Panc1 (cell line): ENCODE data around the gene CDYL. TPM values are rescaled to one million over a fixed set of nuclear protein-coding genes. Genes with fewer than 3 reads are reported as not detected.

Experiments used
- ATAC-seq: fragments of 200-7000 bp; cut with Tn5 transposase; 2 replicates; pipeline ENCODE4 v1.9.1; 2020; ENCODE audit warnings: mild to moderate bottlenecking, moderate library complexity
- BruUV-seq: library from RNA; stranded (reverse); fragments of 400-500 nt; replicated peaks from 2 replicates; lab custom pipeline; 2021; lab: Mats Ljungman, UMichigan
- CTCF ChIA-PET: fragments of 300-600 bp; sonication (Branson Sonifier 250); formaldehyde crosslinking; loops from one replicate; lab custom pipeline; 2022; ENCODE audit warnings: antibody characterized with exemption; lab: Charles Lee
- POLR2A ChIA-PET: fragments of 300-600 bp; sonication (Branson Sonifier 250); formaldehyde crosslinking; loops from one replicate; lab custom pipeline; 2022; ENCODE audit warnings: antibody characterized with exemption; lab: Charles Lee
- DNase-seq: peaks from one replicate; pipeline ENCODE4 v3.0.0-alpha.2; 2010; ENCODE audit warnings: low read depth, low spot score
- H3K27ac ChIP-seq: 2 replicates; pipeline ENCODE4 v1.5.1; 2011; ENCODE audit warnings: mild to moderate bottlenecking, low read length, inconsistent platforms
- H3K27me3 ChIP-seq: fragments of 200-500 bp; sonication (Bioruptor generic); 2 replicates; pipeline ENCODE4 v1.6.0; 2014; ENCODE audit warnings: low read length, inconsistent platforms; ENCODE audit not compliant: control insufficient read depth, insufficient read depth
- H3K36me3 ChIP-seq: fragments of 200-500 bp; sonication (Bioruptor generic); 2 replicates; pipeline ENCODE4 v1.5.1; 2014; ENCODE audit warnings: inconsistent platforms, mild to moderate bottlenecking, low read length, moderate library complexity; ENCODE audit not compliant: control insufficient read depth, insufficient read depth
- H3K4me1 ChIP-seq: 2 replicates; pipeline ENCODE4 v1.5.1; 2011; ENCODE audit warnings: inconsistent platforms, mild to moderate bottlenecking, low read length, moderate library complexity; ENCODE audit not compliant: control insufficient read depth, insufficient read depth
- H3K4me3 ChIP-seq, 2 experiments: 2 replicates each; pipeline ENCODE4 v1.5.1; 2011 to 2012; ENCODE audit warnings: low read depth in 2 of 2, low read length in 2 of 2, mild to moderate bottlenecking in 2 of 2, inconsistent platforms in 1 of 2, moderate library complexity in 1 of 2
- H3K9me3 ChIP-seq: fragments of 200-500 bp; sonication (Bioruptor generic); 2 replicates; pipeline ENCODE4 v1.5.1; 2014; ENCODE audit warnings: low read depth, mild to moderate bottlenecking, inconsistent platforms, low read length, moderate library complexity; ENCODE audit not compliant: control insufficient read depth, insufficient read depth
- POLR2AphosphoS5 ChIP-seq: IDR thresholded peaks from 2 replicates; pipeline ENCODE4 v1.6.1; 2012; ENCODE audit warnings: mild to moderate bottlenecking, low read depth, low read length, moderate library complexity
- SIN3A ChIP-seq: IDR thresholded peaks from 2 replicates; pipeline ENCODE4 v1.6.1; 2012; ENCODE audit warnings: low read depth, mild to moderate bottlenecking, low read length, moderate library complexity, borderline replicate concordance; ENCODE audit not compliant: insufficient read depth
- TCF7L2 ChIP-seq: IDR thresholded peaks from 2 replicates; pipeline ENCODE4 v1.6.1; 2011; ENCODE audit warnings: mild to moderate bottlenecking, low read depth, low read length, inconsistent platforms
- in situ Hi-C: cut with HindIII; loops from 2 replicates; pipeline ENCODE4 v1.10.0; 2016; ENCODE audit warnings: low sequenced_read_pairs, low pct_unique_long_range_greater_than_20kb
- intact Hi-C: fragments of 100-400 bp; cut with micrococcal nuclease; formaldehyde crosslinking; loops from one replicate; pipeline ENCODE4 v1.10.0; 2022; ENCODE audit not compliant: unreplicated experiment
- total RNA-seq: library from RNA; stranded (reverse); gene quantifications from one replicate; pipeline ENCODE4 v1.2.1, GENCODE V29; 2021; ENCODE audit not compliant: unreplicated experiment
- TF ChIP-seq, protein P1 (sequence below): fragments of 450-650 bp; IDR thresholded peaks from 2 replicates; pipeline ENCODE4 v1.5.1; 2017; ENCODE audit warnings: mild to moderate bottlenecking
- TF ChIP-seq, protein P2 (sequence below), 2 experiments: IDR thresholded peaks; 2 replicates each; pipeline ENCODE4 v1.6.1; 2011 to 2012; ENCODE audit warnings: low read depth in 2 of 2, control low read depth in 1 of 2, low read length in 1 of 2, mild to moderate bottlenecking in 1 of 2, moderate library complexity in 1 of 2; ENCODE audit not compliant: insufficient read depth in 1 of 2

CDYL gene
- total RNA-seq, 1 experiment from 2014 or later: 61.4 TPM

DNA sequence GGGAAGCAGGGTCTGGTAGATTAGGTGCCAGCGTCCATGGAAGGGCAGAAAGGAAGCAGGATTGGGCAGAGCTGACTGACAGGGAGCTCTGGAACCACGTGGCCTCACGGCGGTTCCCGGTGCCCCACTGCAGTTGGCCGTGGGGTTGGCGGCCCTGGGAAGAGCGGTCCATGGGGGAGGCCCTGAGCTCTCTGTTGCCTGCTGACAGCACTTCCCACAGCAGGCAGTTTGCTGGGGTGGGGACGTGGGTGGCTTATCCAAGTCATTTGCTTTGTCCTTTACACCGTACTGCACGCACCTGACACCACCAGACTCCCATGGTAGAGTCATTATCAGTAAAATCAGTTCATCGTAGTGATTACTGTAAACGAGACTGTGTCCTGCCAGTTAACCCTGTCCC, 171.5 kb downstream of the CDYL start:
- ChIA-PET POLR2A (no interaction called here), CTCF (no interaction called here)
- Histone ChIP-seq H3K4me3 (no peak overlapping the region), H3K36me3 (peaks cover 4% of the 10 kb centered on the region; the same call in 1 of the 2 replicates), H3K4me1 (peaks cover 6% of the 10 kb centered on the region; the same call in 1 of the 2 replicates), H3K9me3 (no peaks in the 10 kb centered on the region), H3K27ac (no peak overlapping the region), H3K27me3 (no peaks in the 10 kb centered on the region)
- no TSS peak for BruUV-seq
- no peak for TF ChIP-seq POLR2AphosphoS5
- TF ChIP-seq, protein P1, sequence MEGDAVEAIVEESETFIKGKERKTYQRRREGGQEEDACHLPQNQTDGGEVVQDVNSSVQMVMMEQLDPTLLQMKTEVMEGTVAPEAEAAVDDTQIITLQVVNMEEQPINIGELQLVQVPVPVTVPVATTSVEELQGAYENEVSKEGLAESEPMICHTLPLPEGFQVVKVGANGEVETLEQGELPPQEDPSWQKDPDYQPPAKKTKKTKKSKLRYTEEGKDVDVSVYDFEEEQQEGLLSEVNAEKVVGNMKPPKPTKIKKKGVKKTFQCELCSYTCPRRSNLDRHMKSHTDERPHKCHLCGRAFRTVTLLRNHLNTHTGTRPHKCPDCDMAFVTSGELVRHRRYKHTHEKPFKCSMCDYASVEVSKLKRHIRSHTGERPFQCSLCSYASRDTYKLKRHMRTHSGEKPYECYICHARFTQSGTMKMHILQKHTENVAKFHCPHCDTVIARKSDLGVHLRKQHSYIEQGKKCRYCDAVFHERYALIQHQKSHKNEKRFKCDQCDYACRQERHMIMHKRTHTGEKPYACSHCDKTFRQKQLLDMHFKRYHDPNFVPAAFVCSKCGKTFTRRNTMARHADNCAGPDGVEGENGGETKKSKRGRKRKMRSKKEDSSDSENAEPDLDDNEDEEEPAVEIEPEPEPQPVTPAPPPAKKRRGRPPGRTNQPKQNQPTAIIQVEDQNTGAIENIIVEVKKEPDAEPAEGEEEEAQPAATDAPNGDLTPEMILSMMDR: no peak
- TF ChIP-seq, protein P2, sequence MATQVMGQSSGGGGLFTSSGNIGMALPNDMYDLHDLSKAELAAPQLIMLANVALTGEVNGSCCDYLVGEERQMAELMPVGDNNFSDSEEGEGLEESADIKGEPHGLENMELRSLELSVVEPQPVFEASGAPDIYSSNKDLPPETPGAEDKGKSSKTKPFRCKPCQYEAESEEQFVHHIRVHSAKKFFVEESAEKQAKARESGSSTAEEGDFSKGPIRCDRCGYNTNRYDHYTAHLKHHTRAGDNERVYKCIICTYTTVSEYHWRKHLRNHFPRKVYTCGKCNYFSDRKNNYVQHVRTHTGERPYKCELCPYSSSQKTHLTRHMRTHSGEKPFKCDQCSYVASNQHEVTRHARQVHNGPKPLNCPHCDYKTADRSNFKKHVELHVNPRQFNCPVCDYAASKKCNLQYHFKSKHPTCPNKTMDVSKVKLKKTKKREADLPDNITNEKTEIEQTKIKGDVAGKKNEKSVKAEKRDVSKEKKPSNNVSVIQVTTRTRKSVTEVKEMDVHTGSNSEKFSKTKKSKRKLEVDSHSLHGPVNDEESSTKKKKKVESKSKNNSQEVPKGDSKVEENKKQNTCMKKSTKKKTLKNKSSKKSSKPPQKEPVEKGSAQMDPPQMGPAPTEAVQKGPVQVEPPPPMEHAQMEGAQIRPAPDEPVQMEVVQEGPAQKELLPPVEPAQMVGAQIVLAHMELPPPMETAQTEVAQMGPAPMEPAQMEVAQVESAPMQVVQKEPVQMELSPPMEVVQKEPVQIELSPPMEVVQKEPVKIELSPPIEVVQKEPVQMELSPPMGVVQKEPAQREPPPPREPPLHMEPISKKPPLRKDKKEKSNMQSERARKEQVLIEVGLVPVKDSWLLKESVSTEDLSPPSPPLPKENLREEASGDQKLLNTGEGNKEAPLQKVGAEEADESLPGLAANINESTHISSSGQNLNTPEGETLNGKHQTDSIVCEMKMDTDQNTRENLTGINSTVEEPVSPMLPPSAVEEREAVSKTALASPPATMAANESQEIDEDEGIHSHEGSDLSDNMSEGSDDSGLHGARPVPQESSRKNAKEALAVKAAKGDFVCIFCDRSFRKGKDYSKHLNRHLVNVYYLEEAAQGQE (IDR thresholded peaks at IDR 0.05; ENCODE audit: insufficient read depth in 1 of 2, low read depth in 2 of 2, low read length in 1 of 2): no peak
- no peak for TF ChIP-seq SIN3A
- no peak for TF ChIP-seq TCF7L2
- in situ Hi-C loops (no loop called here), intact Hi-C loops (no loop called here)
- ATAC-seq (no peak), DNase-seq (no peak)

DNA sequence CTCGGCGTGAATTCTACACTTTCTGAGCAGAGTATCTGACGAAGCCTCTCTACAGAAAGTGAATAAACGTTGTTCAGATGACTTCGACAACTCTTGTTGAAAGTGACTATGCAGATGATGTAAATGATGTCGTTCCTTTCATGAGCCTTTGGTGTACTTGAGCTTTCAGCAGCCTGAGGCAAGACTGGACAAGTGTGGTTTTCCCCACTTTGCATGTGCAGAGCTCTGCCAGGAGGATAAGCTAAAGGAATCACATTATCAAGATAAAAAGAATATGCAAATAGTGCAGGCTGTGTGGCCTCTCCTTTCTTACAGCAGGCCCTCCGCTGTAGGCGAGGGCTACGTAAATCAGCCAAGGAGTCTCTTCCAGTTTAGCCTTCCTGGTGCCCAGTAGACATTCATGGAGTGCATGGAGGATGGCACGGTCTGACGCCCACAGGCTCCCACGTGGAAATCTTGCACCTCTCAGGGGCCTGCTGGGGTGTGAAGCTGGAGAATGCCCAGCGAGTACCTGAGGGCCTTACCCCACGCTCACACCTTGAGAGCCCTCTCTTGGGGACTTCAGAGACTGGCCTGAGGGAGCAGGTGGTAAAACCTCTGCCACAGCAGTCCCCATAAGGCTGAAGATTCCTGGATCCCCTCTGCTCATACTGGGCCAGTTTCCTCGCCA, 172.7 kb downstream of the CDYL start:
- intact Hi-C loops (no loop called here), in situ Hi-C loops (no loop called here)
- H3K4me3 ChIP-seq: no peak overlapping the region
- ATAC-seq (no peak), DNase-seq (no peak)
- BruUV-seq: no TSS peak
- TF ChIP-seq, protein P1: no peak
- TF ChIP-seq POLR2AphosphoS5: no peak
- TF ChIP-seq SIN3A: no peak
- H3K27ac ChIP-seq: no peak overlapping the region
- CTCF ChIA-PET: no interaction called here
- POLR2A ChIA-PET: no interaction called here
- no peaks in the 10 kb centered on the region for H3K27me3 ChIP-seq
- H3K4me1 ChIP-seq: no peaks in the 10 kb centered on the region
- no peaks in the 10 kb centered on the region; the same call in 1 of the 2 replicates for H3K36me3 ChIP-seq
- H3K9me3 ChIP-seq: no peaks in the 10 kb centered on the region
